ENCODE results near the gene RPS18. TPM values are rescaled to one million over a fixed set of nuclear protein-coding genes. Genes with fewer than 3 reads are reported as not detected.

The RPS18 gene
- total and polyA plus RNA-seq, 2 of the 13 experiments (the other 11 are each of a cell fraction or from before 2014, with no cell fraction given): 3,896 to 5,806 TPM

GRCh38 chr6:33313709-33314514 is 42.0 kb downstream of the RPS18 start, which contains the start of gene TAPBP (continued):
- TF ChIP-seq TRAFD1 (CRISPR knock-in tag; IDR thresholded peaks at IDR 0.05; ENCODE audit: borderline replicate concordance): 0 out of 2 replicates have a peak, but pooled peaks have one; percentile 57
- TF ChIP-seq ZFP82 (CRISPR knock-in tag; IDR thresholded peaks at IDR 0.05; ENCODE audit: borderline replicate concordance): no peak; the same call in 1 of the 2 replicates
- TF ChIP-seq ZBTB38 (CRISPR knock-in tag; IDR thresholded peaks at IDR 0.05): peak; percentile 33; the same call in 1 of the 2 replicates
- TF ChIP-seq ZNF292 (CRISPR knock-in tag; IDR thresholded peaks at IDR 0.05; ENCODE audit: borderline replicate concordance, low read depth): 0 out of 2 replicates have a peak, but pooled peaks have one; percentile 33
- no peak for TF ChIP-seq PLSCR1 (CRISPR knock-in tag; IDR thresholded peaks at IDR 0.05; ENCODE audit: borderline replicate concordance)
- no peak for TF ChIP-seq MTA3 (CRISPR knock-in tag; IDR thresholded peaks at IDR 0.05)
- TF ChIP-seq HOXA3 (CRISPR knock-in tag; IDR thresholded peaks at IDR 0.05): peak; percentile 20; the same call in 1 of the 2 replicates
- TF ChIP-seq ZNF609 (CRISPR knock-in tag; IDR thresholded peaks at IDR 0.05; ENCODE audit: borderline replicate concordance): peak; percentile 55; the same call in 1 of the 2 replicates
- TF ChIP-seq ZNF709 (CRISPR knock-in tag; IDR thresholded peaks at IDR 0.05): 0 out of 2 replicates have a peak, but pooled peaks have one; percentile 31
- peak; percentile 84; the same call in 1 of the 2 replicates for TF ChIP-seq ZFP91 (CRISPR knock-in tag; IDR thresholded peaks at IDR 0.05; ENCODE audit: borderline replicate concordance)
- TF ChIP-seq ZNF710 (CRISPR knock-in tag; IDR thresholded peaks at IDR 0.05; ENCODE audit: borderline replicate concordance): no peak
- TF ChIP-seq XBP1 (CRISPR knock-in tag; IDR thresholded peaks at IDR 0.05): no peak
- peak; percentile 95 for TF ChIP-seq KMT2A (CRISPR knock-in tag; IDR thresholded peaks at IDR 0.05)
- peak; percentile 53 for TF ChIP-seq SAFB2 (CRISPR knock-in tag; IDR thresholded peaks at IDR 0.05; ENCODE audit: borderline replicate concordance, low read depth)
- peak; percentile 35; the same call in 1 of the 2 replicates for TF ChIP-seq FOSL2 (CRISPR knock-in tag; IDR thresholded peaks at IDR 0.05)
- TF ChIP-seq ZNF234 (CRISPR knock-in tag; conservative IDR thresholded peaks at IDR 0.05): no peak

Data from HepG2 (cell line).